ENCODE measurements around the gene KCTD12. TPM values are rescaled to one million over a fixed set of nuclear protein-coding genes. Genes with fewer than 3 reads are reported as not detected.
"Not testable (repeated sequence)": the region's sequence is repeated elsewhere in the genome, so short reads cannot be mapped to it uniquely, and the experiment has no call there.

Gene KCTD12
- total RNA-seq, result 1 to 10 TPM; 9.7 to 9.9 TPM

GRCh38 chr13:76886292-76887075 is at the start of gene KCTD12:
KCTD12 (minus strand) TSS chr13:76886405; CDS start chr13:76886148, 257 bp downstream.
- POLR2A ChIA-PET, result interaction anchor here (1.2 kb wide), 1 partner anchor 105 kb away, joined by 3 read pairs; the partner anchor contains the start of gene CLN5
- CTCF ChIA-PET, result interaction anchor here (0.8 to 1.7 kb wide), 3 partner anchors 8 to 94 kb away, joined by 3 to 7 read pairs (median 5); no protein-coding TSS in a partner anchor

GRCh38 chr13:76934671-76935070 is 48.5 kb upstream of the KCTD12 start:
- CTCF ChIA-PET, result no interaction called here
- POLR2A ChIA-PET, result no interaction called here

GRCh38 chr13:76932076-76932475 is 45.9 kb upstream of the KCTD12 start:
- ChIA-PET CTCF (no interaction called here), POLR2A (no interaction called here)

- CTCF ChIA-PET, result no interaction called here
- POLR2A ChIA-PET, result no interaction called here
These were observed 43.7 kb upstream of the KCTD12 start for GRCh38 chr13:76929851-76930374.

- ChIA-PET POLR2A (no interaction called here), CTCF (no interaction called here)
These were observed 43.1 kb upstream of the KCTD12 start for GRCh38 chr13:76929320-76929719.

- CTCF ChIA-PET, result no interaction called here
- POLR2A ChIA-PET, result no interaction called here
These were observed 42.3 kb upstream of the KCTD12 start for GRCh38 chr13:76928456-76928855.

GRCh38 chr13:76927955-76928354 is 41.8 kb upstream of the KCTD12 start:
- CTCF ChIA-PET, result no interaction called here
- POLR2A ChIA-PET, result no interaction called here

- CTCF ChIA-PET, result no interaction called here
These were observed 38.9 kb upstream of the KCTD12 start for GRCh38 chr13:76925115-76925514.

GRCh38 chr13:76921516-76921915 is 35.3 kb upstream of the KCTD12 start:
- CTCF ChIA-PET, result no interaction called here
- POLR2A ChIA-PET, result no interaction called here

More at GRCh38 chr13:76925115-76925514, 38.9 kb upstream of the KCTD12 start:
- POLR2A ChIA-PET, result no interaction called here

- POLR2A ChIA-PET, CTCF ChIA-PET: not testable (repeated sequence)
These were observed 31.7 kb upstream of the KCTD12 start for GRCh38 chr13:76917755-76918481.

GRCh38 chr13:76917095-76917494 is 30.9 kb upstream of the KCTD12 start:
- ChIA-PET CTCF (no interaction called here), POLR2A (no interaction called here)

- POLR2A ChIA-PET, result no interaction called here
- CTCF ChIA-PET, result no interaction called here
These were observed 27.7 kb upstream of the KCTD12 start for GRCh38 chr13:76913898-76914297.

GRCh38 chr13:76912476-76912875 is 26.3 kb upstream of the KCTD12 start:
- CTCF ChIA-PET, result no interaction called here

GRCh38 chr13:76904507-76904906 is 18.3 kb upstream of the KCTD12 start:
- POLR2A ChIA-PET, result no interaction called here
- CTCF ChIA-PET, result interaction anchor here (1.2 kb wide), 1 partner anchor 18 kb away, joined by 5 read pairs; the partner anchor contains the start of gene KCTD12

More at GRCh38 chr13:76912476-76912875, 26.3 kb upstream of the KCTD12 start:
- POLR2A ChIA-PET, result no interaction called here

- CTCF ChIA-PET, result interaction anchor here (1.2 kb wide), 1 partner anchor 17 kb away, joined by 5 read pairs; the partner anchor contains the start of gene KCTD12
- POLR2A ChIA-PET, result no interaction called here
These were observed 17.4 kb upstream of the KCTD12 start for GRCh38 chr13:76903544-76904162.

- POLR2A ChIA-PET, CTCF ChIA-PET: not testable (repeated sequence)
These were observed 12.9 kb upstream of the KCTD12 start for GRCh38 chr13:76899066-76899465.

- CTCF ChIA-PET, POLR2A ChIA-PET: not testable (repeated sequence)
These were observed 11.0 kb upstream of the KCTD12 start for GRCh38 chr13:76897171-76897570.

GRCh38 chr13:76894401-76895110 is 8.4 kb upstream of the KCTD12 start:
- CTCF ChIA-PET, result interaction anchor here (1.0 kb wide), 1 partner anchor 9 kb away, joined by 3 read pairs; no protein-coding TSS in a partner anchor
- POLR2A ChIA-PET, result interaction anchor here (1.0 kb wide), 1 partner anchor 9 kb away, joined by 3 read pairs; no protein-coding TSS in a partner anchor

GRCh38 chr13:76892488-76892887 is 6.3 kb upstream of the KCTD12 start:
- ChIA-PET CTCF (no interaction called here), POLR2A (no interaction called here)

- ChIA-PET POLR2A (no interaction called here), CTCF (no interaction called here)
These were observed 3.8 kb upstream of the KCTD12 start for GRCh38 chr13:76890021-76890420.
